ENCODE measurements around the gene FGD4. TPM values are rescaled to one million over a fixed set of nuclear protein-coding genes. Genes with fewer than 3 reads are reported as not detected.

FGD4 gene
- total and polyA plus RNA-seq, 8 donors = 5.5 to 138 (median 80.8) TPM

DNA sequence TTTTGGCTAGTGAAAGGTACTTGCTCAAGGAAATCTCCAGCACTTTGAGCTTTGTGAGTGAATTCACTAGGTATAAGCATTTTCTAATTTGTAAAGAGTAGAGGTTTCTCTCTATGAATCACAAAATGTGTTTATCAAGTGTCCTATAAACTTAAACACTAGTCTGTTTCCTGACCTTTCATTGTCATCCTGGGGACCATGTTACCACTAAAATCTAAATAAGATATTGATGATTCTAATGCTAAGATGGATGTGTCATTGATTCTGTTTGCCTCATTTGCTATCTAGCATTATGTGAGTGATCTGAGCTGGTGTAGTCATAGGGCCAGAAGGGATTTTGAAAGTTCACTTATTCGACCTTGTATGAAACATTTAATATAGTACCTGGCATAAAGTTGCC lies 199.3 kb downstream of the FGD4 start:
- Histone ChIP-seq H3K36me3 (peaks cover 16 to 73% (median 60%) of the 10 kb centered on the region in 4 donors), H3K4me3 (no peak overlapping the region), H3K4me1 (peaks cover 0 to 16% (median 0%) of the 10 kb centered on the region in 4 donors), H3K9me3 (no peaks in the 10 kb centered on the region), H3K27me3 (no peaks in the 10 kb centered on the region), H3K27ac (no peak overlapping the region)
- no peak for DNase-seq
- intact Hi-C loops (cut with DNase I; ENCODE audit: low total_unique reads) = no loop called here
- TF ChIP-seq POLR2AphosphoS5 (IDR thresholded peaks at IDR 0.05) (no peak), CTCF (IDR thresholded peaks at IDR 0.05) (no peak), POLR2A (IDR thresholded peaks at IDR 0.05) (no peak), EP300 (IDR thresholded peaks at IDR 0.05) (no peak)
- WGBS, 5 donors = 63 to 90% (median 74%) methylated on average over 1 of the region's 1 CpG

DNA sequence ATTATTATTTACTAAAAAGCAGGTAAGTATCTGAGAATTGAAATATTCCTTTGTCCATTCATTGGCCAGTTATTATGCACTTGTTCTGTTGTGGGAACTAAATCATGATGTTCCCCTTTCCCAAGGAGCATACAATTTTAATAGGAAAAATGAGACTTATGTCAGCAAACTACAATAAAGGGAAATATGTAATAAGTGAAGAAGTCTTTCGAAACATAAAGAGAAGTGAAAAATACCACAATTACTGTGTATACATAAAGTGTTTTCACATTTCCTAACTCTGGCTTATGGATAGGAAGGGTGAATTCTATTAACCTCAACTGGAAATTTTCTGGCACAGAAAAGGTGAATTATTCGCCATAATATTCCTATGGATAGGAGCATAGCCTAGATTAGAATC lies 201.3 kb downstream of the FGD4 start:
- TF ChIP-seq POLR2AphosphoS5 (IDR thresholded peaks at IDR 0.05) (no peak), POLR2A (IDR thresholded peaks at IDR 0.05) (no peak), CTCF (IDR thresholded peaks at IDR 0.05) (no peak), EP300 (IDR thresholded peaks at IDR 0.05) (no peak)
- no peak overlapping the region for H3K4me3 ChIP-seq
- H3K4me1 ChIP-seq = peaks cover 3 to 31% (median 10%) of the 10 kb centered on the region in 4 donors
- DNase-seq = no peak
- H3K27ac ChIP-seq = no peak overlapping the region
- intact Hi-C loops (cut with DNase I; ENCODE audit: low total_unique reads) = no loop called here
- no peaks in the 10 kb centered on the region for H3K9me3 ChIP-seq
- peaks cover 13 to 84% (median 65%) of the 10 kb centered on the region in 4 donors for H3K36me3 ChIP-seq
- H3K27me3 ChIP-seq = no peaks in the 10 kb centered on the region
- 86 to 97% (median 94%) methylated on average over 2 of the region's 2 CpGs for WGBS, 5 donors

DNA sequence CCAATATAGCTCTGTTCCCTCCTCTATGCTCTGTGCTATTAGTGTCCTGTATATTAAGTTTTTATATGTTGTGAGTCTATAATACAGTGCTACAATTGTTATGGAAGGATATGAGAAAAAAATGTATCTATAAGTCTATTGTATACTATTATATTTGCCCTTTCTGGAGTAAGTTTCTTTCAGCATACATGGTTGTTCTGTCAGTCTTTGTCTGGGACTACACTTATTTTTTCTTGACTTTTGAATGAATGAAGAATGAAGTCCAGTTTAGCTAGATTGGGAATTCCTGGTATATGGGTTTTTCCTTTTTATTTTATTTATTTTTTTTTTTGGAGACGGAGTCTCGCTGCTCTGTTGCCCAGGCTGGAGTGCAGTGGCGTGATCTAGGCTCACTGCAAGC lies 203.7 kb downstream of the FGD4 start:
- Histone ChIP-seq H3K36me3 (peaks cover 24 to 87% (median 73%) of the 10 kb centered on the region in 4 donors), H3K27me3 (no peaks in the 10 kb centered on the region), H3K9me3 (no peaks in the 10 kb centered on the region), H3K4me3 (no peak overlapping the region), H3K4me1 (peaks cover 3 to 54% (median 13%) of the 10 kb centered on the region in 4 donors), H3K27ac (no peak overlapping the region)
- WGBS, 5 donors = 95 to 100% (median 99%) methylated on average over 3 of the region's 3 CpGs
- intact Hi-C loops (cut with DNase I; ENCODE audit: low total_unique reads) = no loop called here
- no peak for DNase-seq
- TF ChIP-seq EP300 (IDR thresholded peaks at IDR 0.05) (no peak), CTCF (IDR thresholded peaks at IDR 0.05) (no peak), POLR2A (IDR thresholded peaks at IDR 0.05) (no peak), POLR2AphosphoS5 (IDR thresholded peaks at IDR 0.05) (no peak)

DNA sequence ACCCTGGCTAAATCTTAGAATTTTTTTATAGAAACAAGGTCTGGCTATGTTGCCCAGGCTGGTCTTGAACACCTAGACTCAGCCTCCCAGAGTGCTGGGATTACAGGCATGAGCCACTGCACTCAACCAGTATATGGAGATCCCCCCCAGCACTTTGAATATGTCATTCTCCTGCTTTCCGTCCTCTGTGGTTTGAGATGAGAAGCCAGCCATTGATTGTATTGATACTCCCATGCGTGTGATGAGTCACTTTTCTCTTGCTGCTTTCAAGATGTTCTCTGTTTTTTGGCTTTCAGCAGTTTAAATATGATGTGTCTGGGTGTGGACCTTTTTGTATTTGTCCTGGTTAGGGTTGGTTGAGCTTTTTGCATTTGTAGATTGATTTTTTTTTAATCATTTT lies 204.5 kb downstream of the FGD4 start:
- peaks cover 24 to 87% (median 74%) of the 10 kb centered on the region in 4 donors for H3K36me3 ChIP-seq

More for the DNA sequence above, 204.5 kb downstream of the FGD4 start:
- DNase-seq = no peak
- Histone ChIP-seq H3K4me1 (peaks cover 3 to 56% (median 13%) of the 10 kb centered on the region in 4 donors), H3K27me3 (no peaks in the 10 kb centered on the region), H3K9me3 (no peaks in the 10 kb centered on the region), H3K4me3 (no peak overlapping the region), H3K27ac (no peak overlapping the region)
- intact Hi-C loops (cut with DNase I; ENCODE audit: low total_unique reads) = no loop called here
- TF ChIP-seq POLR2AphosphoS5 (IDR thresholded peaks at IDR 0.05) (no peak), CTCF (IDR thresholded peaks at IDR 0.05) (no peak), EP300 (IDR thresholded peaks at IDR 0.05) (no peak), POLR2A (IDR thresholded peaks at IDR 0.05) (no peak)
- 73 to 89% (median 85%) methylated on average over 2 of the region's 2 CpGs for WGBS, 5 donors
